Stimulated activated CD8-positive, alpha-beta memory T cell treated with anti-CD3 and anti-CD28 coated beads, Interleukin-2, amount 100 ng/mL, for 48 hours (primary cell): ENCODE measurements around the gene PCSK5.

ENCODE experiments used
- DNase-seq, 2 donors: peaks; one replicate each; pipeline ENCODE4 v3.0.0-alpha.2; 2020; ENCODE audit warnings: low read depth in 2 of 2

Gene PCSK5

DNA sequence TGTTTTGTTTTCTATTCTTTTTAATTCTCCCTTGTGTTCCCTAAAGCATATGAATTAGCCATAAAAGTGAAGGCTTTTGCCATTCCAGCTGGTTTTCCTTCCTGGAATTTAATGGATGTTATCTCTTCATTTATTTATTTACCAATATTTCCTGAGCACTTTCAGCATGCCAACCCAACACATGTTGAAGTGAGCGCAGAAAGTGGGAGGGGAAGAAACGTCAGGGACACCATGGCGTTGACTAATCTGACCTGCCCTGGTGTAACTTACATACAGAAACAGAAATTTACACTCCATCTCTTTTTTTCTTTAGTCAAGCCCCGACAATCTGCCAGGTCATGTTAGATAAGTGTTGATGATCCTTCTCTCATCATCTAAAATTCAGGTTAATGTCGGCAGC lies 247.5 kb downstream of the PCSK5 start:
- DNase-seq: no peak

DNA sequence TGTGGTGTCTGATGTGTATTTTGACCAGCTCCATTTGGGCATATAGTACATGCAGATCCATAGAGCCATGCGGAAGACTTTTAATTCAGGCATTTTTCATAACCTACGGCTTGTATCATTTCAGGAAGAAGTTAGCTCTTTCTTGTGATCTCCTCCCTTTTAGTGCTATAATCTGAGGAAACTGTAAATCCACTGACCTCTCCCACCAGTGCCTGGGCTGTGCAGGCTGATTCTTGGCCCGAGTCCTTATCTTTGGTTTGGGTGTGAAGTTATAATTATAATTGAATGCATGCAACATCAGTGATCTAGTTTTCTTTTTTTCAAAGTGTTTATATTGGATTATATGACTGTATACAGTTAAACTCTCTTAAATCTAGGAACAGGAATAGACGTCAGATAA lies 247.9 kb downstream of the PCSK5 start:
- DNase-seq: no peak

DNA sequence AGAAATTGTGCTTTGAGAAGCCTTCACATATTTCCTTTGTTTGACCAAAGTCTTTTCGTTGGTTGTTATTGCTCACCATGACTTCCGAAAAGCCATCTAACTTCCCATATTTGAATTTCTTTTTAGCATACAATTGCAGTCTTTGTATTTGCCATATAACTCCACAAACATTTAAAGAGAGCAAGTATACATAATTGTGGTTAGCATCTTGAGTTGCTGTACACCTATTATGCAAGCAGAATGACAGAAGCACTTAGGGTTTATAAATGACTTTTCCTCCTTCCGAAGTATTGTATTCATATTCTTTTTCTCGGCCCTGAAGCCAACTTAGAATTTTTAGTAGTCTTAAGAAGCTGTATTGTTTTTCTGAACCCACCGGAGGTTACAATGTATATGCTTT lies 253.4 kb downstream of the PCSK5 start:
- no peak for DNase-seq

DNA sequence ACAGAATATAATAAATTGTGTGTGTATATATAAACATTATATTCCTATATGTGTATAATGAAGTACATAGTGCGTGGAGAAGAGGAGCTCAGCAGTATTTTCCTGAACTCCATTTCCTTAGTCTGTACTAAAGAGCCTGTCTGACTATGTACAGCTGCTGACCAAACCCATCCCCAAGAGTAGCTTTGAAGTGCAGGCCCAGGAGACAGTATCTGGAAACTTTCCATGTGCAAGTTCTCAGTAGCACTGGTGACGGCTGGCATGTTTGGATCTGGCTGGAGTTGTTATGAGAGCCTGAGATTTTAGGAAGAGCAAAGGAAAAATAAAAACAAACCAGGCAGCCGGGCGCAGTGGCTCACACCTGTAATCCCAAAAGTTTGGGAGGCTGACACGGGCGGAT lies 259.5 kb downstream of the PCSK5 start:
- no peak for DNase-seq

DNA sequence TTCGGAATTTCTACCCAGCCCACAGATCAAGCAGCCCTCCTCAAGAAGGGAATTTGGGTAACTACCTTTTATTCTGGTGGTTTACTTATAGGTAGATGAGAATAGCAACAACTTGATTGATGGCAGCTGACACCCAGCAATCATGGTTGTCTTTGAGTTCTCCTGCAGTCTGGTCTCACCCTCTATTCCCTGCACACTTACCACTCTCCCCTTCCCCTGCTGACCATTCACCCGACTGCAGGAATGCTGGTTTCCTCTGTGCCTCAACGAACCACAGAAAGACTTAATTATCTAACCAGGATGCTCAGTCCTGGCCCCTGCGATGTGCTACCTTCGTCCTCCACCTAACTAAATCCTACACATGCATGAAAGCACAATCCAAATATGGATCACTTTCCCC lies 260.8 kb downstream of the PCSK5 start:
- DNase-seq: no peak

DNA sequence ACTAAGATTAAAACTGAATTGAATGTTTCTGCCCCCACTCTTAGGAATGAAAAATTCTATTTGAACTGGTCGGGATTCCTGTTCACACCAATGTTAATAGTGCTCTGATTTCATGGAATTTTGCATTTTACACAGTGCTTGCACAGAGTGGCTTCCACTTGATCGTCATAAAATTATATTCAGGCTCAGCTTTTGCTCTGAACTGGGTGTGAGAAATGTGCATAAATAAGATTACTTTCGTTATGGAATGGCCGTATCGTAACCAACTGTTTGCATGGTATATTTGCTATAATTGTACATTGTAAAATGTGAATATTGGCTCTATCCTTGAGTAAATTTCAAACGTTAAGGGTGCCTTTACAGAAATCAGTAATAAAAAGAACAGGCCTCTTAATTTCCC lies 262.9 kb downstream of the PCSK5 start:
- DNase-seq: no peak

DNA sequence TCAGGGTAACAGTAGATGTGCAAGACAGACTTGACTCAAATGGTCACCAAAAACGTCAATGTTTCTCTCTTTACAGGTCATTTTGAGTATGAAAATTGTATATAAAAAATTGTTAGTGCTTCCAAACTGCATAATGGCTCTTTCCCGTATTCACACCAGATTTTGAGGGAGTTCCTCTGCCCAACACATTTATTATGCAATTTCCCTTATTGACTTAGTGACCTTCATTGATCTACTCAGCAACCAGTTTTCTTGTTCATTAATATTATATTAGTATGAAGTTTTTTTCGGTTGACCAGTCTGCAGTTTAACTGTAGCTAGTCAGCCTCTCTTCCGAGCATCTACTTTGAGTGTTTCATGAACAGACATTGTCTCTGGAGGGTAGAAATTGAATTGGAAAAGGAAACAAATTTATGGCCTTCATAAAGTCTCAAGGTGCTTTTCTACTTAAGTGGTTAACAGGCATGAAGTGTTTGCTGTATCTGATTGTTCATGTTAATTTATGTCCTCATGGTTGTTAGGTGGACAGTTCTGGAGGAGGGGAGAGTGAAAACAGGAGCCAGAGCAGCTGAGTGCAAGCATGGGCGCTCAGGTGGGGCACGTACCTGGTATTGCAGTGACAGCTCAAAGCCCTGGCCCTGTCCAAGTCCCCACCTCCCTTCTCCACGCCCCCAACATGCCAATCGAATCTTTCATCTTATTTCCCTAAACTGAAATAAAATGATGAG lies 263.6 kb downstream of the PCSK5 start:
- no peak for DNase-seq

DNA sequence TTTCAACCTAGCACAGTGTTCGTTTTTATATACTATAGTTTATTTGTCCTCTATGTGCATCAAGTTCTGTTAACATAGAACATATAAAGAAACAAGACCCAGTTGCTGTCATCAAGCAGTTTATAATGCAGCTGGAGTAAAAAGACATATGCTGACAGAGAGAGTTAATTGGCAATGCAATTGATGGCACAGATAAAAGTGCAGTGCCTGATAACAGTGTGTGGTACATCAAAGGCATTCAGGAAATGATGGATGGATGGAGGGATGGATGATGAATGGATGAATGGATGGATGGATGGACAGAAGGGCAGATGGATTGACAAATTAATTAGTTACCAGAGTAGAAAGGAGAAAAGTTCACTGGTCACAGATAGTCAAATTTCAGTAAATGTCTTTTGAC lies 264.9 kb downstream of the PCSK5 start:
- DNase-seq: no peak

DNA sequence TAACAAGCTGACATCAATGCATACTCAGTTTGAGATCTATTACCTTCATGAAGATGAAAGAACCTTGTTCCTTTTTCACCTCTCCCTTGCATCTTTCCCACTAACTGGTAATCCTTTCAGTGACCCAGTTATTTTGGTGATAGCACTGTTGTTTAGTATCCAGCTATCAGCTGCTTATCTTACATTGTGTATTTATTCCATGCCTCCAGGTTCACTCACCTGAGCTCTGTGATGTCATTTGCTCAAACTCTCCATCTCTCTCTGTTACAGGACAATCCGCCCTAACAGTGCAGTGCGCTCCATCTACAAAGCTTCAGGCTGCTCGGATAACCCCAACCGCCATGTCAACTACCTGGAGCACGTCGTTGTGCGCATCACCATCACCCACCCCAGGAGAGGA lies 268.2 kb downstream of the PCSK5 start:
- no peak for DNase-seq

DNA sequence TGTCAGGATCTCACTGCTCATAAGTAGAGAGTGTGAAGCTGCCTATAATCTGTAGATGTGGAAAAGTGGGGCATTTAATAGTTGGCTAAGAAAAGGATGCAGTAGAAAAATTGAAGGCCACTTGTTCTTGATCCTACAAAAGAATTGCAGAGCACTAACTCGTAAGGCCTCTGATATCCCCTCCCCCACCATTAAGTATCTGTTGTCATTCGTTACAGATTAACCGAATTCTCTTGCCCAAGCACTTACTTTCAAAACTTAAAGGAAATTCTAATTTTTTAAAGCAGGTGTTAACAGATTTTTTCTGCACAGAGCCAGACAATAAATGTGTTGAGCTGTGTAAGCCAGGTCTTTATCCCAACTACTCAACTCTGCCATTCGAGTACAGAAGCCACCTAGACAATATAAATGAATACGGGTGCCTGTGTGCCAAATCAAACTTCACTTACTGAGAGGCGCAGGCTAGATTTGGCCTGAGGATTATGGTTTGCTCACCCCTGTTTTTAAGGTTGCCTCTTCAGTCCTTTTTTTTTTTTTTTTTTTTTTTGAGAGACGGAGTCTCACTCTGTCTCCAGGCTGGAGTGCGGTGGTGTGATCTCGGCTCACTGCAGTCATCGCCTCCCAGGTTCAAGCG lies 268.9 kb downstream of the PCSK5 start:
- no peak for DNase-seq

DNA sequence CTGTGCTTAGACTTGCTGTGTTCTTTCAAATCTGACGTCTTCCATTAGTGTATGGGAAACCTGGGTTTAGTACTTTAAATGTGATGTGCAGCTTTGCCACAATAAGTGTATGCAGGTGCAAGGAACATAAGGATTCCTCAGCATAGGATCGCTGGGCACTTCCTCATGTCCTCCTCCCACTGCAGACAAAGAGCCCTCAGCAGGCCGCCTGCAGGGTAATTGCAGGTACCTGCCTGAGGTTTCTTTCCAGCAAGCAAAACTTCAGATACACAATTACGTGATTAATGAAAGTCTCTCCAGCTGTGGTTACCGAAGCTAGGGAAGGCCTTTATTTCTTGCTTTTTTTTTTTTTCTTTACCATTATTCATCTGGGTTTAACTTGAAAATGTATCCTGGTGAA lies 270.6 kb downstream of the PCSK5 start:
- DNase-seq: no peak

DNA sequence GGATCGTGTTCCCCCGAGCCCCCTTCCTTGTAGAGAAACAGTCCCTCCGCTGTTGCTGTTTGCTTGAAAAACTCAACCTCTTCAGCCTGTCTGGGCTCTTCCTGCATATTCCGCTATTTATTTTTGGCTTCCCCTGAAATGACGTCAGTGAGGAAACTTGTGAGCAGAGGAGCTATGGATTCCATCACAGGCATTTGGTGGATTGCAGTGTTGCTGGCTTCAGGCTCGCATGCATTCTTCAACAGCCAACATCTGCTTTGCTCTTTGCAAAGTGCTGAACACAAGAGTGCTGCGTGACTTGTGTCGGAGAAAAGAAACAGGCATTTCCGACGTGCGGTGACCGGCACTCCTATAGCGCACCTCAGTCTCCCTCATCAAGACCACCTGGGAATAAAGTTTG lies 271.1 kb downstream of the PCSK5 start:
- DNase-seq: no peak

DNA sequence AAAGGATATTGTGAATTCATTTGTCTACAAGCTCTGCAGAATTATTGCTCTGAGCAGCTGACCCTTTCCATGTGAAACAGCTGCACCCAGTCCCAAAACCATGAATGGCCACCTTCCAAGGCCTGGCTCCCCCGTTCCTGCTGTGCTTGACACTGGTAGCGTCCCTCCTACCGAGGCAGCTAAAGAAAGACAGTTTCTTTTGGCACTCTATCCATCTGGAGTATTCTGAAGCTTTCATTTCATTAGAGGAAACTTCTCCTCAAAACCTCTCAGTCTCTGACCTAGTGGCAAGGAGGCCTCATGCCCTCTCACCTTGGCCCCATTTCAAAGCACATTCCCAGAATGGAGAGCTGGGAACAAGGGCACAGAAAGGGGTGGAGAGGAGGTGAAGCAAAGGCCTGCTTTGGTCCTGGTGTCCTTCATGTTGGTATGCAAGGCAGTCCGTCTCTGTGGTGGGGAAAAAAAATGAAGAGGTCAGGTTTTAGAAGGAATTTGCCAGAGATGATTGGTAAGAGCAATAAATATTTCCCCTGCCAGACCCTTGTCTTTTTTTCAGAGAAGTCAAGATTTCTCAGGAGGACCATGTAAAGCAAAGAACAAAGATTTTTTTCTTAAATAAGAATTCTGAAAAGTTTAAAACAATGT lies 271.7 kb downstream of the PCSK5 start:
- DNase-seq: no peak

DNA sequence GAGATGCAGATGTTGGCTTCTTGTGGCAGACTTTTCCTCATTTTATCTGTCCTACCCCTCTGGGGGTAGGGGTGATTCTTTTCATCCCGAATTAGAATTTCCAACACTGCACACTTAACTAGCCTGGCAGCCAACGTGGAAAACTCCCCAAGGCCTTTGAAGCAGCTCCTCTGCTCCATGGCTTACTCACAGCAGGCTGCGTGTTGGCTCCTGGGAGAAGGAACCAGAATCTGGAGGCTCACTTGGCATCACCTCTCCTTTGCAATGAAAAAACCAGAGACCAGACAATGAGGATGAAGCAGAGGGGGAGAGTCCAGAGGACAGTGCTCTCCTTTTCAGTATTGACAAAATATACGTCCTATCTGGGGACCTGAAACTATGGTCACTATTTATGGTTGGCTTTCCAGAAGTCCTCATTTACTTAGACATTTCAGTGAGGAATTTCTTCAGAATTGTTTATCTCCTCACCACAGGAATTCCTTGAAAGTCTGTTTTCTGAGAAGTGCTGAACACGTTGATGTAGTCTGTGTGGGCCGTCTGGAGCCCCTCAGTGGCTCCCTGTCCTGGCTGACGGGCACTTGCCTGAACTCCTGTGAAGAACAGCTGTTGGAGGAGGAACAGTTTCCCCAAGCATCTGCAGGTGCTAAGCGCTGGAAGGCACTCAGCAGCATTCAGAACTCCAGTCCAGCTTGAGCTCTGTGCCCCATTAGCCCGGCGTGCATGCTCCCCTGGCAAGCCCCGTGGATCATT lies 272.5 kb downstream of the PCSK5 start:
- no peak for DNase-seq

DNA sequence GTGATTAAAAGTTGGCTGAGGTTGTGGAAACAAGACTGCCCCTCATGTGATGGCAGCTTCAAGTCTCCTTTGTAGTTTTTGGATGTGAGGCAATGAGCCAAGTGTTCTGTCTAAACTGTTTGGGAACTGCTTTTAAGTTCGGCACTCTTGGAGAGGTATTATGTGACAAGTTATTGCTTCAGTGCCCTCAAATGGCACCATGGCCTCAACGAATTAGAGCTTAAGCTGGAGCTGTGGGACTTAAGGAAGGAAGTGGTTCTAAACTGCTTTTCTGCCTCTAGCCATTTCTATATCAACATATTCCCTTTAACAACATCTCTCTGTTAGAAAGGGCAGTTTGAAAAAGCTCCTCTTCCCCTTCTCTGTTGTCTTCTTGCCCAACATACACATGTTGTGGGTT lies 276.1 kb downstream of the PCSK5 start:
- DNase-seq: no peak

DNA sequence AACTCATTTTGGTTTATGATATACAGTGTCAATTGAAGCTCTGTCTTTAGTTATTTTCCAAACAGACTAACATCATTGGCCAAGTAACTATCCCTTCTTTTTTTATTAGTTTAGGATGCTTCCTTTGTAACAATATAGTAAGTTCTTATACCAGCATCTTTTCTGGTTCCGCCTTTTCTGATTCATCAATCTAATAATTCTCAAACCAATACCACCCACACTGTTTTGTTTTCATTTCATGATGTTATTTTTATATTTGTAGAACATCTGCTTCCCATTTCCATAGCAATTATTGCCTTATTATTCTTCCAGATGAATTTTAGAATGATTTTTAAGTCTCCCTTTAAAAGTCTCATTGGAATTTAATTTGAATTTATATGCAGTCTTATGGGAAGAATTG lies 285.7 kb downstream of the PCSK5 start:
- no peak for DNase-seq

DNA sequence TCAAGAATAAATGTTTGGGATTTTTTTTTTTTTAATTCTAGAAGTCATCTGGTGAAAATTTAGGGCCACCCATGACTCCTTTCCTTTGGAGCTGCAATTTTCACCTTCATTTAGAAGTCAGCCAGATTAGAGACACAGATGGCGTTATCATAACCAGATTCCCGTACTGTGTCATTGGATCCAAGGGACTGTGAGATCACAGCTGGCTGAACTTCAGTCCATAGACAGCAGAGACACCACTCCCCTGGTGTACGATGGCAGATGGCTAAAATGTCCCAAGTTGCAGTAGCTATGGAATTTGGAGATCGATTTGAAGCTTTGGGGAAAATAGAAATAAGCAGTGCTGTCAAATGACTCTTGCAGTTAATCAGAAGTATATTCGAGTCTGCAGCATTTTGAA lies 287.5 kb downstream of the PCSK5 start:
- no peak for DNase-seq

DNA sequence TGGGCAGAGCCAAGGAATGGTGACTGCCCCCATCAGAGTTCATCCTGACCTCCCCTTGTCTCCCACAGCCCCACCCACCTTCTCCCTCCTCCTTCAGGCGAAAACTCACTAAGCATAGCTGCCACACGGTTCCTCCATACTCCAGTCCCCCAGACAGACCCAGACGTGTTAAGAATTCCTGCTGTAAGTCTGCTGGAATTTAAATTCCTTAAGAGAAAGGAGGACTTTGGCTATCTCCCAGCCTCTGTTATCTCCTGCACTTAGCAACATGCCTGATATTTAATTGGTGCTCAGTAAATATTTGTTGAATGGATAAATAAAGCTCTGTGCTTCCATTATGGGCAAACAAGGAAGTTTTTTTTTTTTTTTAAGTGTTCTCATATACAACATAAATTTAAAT lies 290.1 kb downstream of the PCSK5 start:
- DNase-seq: no peak

DNA sequence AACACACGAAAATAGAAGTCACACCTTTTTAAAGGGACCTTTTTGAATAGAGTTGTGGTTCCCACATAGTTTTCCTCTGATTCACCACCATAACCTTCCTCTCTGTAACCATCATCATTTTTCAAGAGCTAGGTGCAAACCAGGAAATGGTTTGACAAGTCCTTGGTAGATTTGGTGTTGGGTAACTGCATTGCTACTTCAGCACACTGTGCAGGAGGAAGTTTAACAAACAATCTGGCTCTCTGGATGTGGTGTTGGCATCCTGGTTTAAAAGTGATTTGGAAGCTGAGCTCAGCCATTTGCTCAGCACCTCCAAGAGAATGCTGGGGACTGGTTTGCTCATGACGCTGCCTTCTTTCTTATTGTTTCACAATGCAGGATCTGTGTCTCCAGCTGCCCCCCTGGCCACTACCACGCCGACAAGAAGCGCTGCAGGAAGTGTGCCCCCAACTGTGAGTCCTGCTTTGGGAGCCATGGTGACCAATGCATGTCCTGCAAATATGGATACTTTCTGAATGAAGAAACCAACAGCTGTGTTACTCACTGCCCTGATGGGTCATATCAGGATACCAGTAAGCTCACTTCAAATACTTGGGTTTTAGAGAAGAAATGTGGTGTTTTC lies 290.7 kb downstream of the PCSK5 start:
- no peak for DNase-seq

DNA sequence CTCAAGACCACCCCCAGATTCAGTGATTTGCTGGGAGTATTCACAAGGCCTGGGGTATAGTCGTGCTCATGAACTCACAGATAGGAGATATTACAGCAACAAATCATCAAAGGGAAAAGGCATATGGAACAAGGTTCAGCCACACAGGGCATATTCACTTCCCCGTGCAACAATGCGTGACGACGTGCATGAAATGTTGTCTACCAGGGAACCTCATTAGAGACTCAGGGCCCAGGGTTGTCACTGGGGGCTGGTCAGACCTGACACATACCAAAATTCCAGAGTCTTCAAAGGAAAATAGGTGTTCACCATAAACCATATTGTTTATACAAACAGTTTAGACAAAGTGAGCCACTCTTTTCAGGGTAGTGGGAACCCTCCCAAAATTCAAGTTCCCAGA lies 291.3 kb downstream of the PCSK5 start:
- no peak for DNase-seq

DNA sequence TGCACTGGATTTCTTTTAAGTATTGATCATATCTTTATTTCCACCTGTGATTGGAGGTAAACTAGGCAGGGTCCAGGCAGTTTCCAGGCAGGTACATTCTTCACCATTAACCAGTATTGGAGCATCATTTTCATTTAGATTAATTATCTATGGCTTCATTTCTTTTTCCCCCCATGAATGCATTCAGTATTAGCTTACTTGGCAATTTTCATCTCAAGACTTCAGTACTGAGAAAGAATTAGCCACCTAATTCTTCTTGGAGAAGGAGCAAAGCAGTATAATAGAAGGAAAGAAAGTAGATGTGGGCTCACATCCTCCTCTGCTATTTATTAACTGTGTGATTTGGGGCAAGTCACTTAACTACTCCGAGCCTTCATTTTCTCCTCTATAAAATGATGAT lies 295.0 kb downstream of the PCSK5 start:
- no peak for DNase-seq

DNA sequence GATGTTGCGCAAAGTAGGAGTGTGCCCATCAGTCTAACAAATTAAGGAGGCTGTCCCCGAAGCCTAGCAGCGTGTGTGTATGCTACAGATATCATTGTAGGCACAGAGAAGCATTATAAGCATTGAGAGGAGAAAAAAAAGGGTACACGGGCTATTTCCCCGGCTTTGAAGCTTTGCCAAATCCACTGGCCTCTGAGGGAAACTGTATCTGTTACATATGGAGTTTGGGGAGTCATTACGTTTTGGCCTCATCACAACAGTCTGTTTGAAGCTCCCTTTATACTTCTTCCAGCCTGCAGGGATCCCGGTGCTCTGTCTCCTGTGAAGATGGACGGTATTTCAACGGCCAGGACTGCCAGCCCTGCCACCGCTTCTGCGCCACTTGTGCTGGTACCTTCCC lies 297.8 kb downstream of the PCSK5 start:
- no peak for DNase-seq
